ENCODE results near the gene PDP2. TPM values are rescaled to one million over a fixed set of nuclear protein-coding genes. Genes with fewer than 3 reads are reported as not detected.
A peak's percentile ranks its signal among the peaks of the same experiment; 100 is the strongest.

The PDP2 gene
- total and polyA plus RNA-seq, 2 donors from 2014 or later: 5.1 to 9.2 TPM

DNA sequence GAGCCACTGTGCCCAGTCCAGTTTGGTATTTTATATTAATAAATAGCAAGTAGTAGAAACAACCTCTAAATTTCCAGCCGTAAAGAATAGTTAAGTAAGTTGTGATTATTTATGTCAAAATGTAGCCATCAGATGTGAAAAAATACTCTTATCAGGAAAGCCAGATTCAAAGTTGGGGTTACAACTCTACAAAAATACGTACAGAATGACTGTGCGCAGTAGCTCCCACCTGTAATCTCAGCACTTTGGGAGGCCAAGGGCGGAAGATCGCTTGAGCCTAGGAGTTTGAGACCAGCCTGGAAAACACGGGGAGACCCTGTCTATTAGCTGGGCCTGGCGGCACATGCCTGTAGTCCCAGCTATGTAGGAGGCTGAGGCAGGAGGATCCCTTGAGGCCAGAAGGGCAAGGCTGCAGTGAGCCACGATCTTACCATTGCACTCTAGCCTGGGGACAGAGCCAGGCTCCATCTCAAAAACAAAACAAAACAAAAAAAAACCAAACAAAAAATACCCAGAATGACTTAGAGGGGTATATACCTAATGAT lies 1.7 kb downstream of the PDP2 start:
- DNase-seq (peak in 1 of 5 donors; percentile 43), FAIRE-seq (no peak)
- H3K4me3 ChIP-seq (ENCODE audit: low read length in 3 of 3): peak overlapping the region in 1 of 3 donors; percentile 84
- no peak overlapping the region for H3K9ac ChIP-seq (ENCODE audit: low read length in 3 of 3)
- H3K36me3 ChIP-seq (ENCODE audit: control insufficient read depth in 2 of 3, insufficient read depth in 3 of 3, low read length in 3 of 3): peaks cover 5 to 18% (median 16%) of the 10 kb centered on the region in 3 donors
- no peaks in the 10 kb centered on the region for H3K27me3 ChIP-seq (ENCODE audit: control insufficient read depth, insufficient read depth, low read length)
- H3K4me1 ChIP-seq (ENCODE audit: control insufficient read depth in 2 of 3, insufficient read depth in 2 of 3, low read depth in 1 of 3, low read length in 3 of 3): peaks cover 0 to 23% (median 9%) of the 10 kb centered on the region in 3 donors
- H3K27ac ChIP-seq (ENCODE audit: low read depth in 2 of 2, low read length in 2 of 2): peak overlapping the region in 1 of 2 donors; percentile 22
- no peaks in the 10 kb centered on the region for H3K9me3 ChIP-seq (ENCODE audit: control insufficient read depth in 2 of 3, insufficient read depth in 1 of 3, low read length in 3 of 3)
- intact Hi-C loops (cut with DNase I): no loop called here
- TF ChIP-seq, protein P1, sequence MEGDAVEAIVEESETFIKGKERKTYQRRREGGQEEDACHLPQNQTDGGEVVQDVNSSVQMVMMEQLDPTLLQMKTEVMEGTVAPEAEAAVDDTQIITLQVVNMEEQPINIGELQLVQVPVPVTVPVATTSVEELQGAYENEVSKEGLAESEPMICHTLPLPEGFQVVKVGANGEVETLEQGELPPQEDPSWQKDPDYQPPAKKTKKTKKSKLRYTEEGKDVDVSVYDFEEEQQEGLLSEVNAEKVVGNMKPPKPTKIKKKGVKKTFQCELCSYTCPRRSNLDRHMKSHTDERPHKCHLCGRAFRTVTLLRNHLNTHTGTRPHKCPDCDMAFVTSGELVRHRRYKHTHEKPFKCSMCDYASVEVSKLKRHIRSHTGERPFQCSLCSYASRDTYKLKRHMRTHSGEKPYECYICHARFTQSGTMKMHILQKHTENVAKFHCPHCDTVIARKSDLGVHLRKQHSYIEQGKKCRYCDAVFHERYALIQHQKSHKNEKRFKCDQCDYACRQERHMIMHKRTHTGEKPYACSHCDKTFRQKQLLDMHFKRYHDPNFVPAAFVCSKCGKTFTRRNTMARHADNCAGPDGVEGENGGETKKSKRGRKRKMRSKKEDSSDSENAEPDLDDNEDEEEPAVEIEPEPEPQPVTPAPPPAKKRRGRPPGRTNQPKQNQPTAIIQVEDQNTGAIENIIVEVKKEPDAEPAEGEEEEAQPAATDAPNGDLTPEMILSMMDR (IDR thresholded peaks at IDR 0.05; ENCODE audit: borderline replicate concordance, extremely low read depth, insufficient read depth): no peak

- intact Hi-C loops (cut with DNase I): no loop called here
- Histone ChIP-seq H3K9ac (ENCODE audit: low read length in 3 of 3) (no peak overlapping the region), H3K27ac (ENCODE audit: low read depth in 2 of 2, low read length in 2 of 2) (no peak overlapping the region), H3K4me3 (ENCODE audit: low read length in 3 of 3) (no peak overlapping the region), H3K27me3 (ENCODE audit: control insufficient read depth, insufficient read depth, low read length) (no peaks in the 10 kb centered on the region), H3K36me3 (ENCODE audit: control insufficient read depth in 2 of 3, insufficient read depth in 3 of 3, low read length in 3 of 3) (peaks cover 5 to 18% (median 16%) of the 10 kb centered on the region in 3 donors), H3K4me1 (ENCODE audit: control insufficient read depth in 2 of 3, insufficient read depth in 2 of 3, low read depth in 1 of 3, low read length in 3 of 3) (peaks cover 0 to 23% (median 9%) of the 10 kb centered on the region in 3 donors), H3K9me3 (ENCODE audit: control insufficient read depth in 2 of 3, insufficient read depth in 1 of 3, low read length in 3 of 3) (no peaks in the 10 kb centered on the region)
- TF ChIP-seq, protein P1 (IDR thresholded peaks at IDR 0.05; ENCODE audit: borderline replicate concordance, extremely low read depth, insufficient read depth): no peak
- DNase-seq (peak in 1 of 5 donors; percentile 12), FAIRE-seq (no peak)
Observed at GRCh38 chr16:66882702-66883101, 2.4 kb downstream of the PDP2 start.

- Histone ChIP-seq H3K9me3 (ENCODE audit: control insufficient read depth in 2 of 3, insufficient read depth in 1 of 3, low read length in 3 of 3) (no peaks in the 10 kb centered on the region), H3K27me3 (ENCODE audit: control insufficient read depth, insufficient read depth, low read length) (no peaks in the 10 kb centered on the region), H3K4me3 (ENCODE audit: low read length in 3 of 3) (no peak overlapping the region), H3K9ac (ENCODE audit: low read length in 3 of 3) (no peak overlapping the region), H3K36me3 (ENCODE audit: control insufficient read depth in 2 of 3, insufficient read depth in 3 of 3, low read length in 3 of 3) (peaks cover 5 to 18% (median 16%) of the 10 kb centered on the region in 3 donors), H3K4me1 (ENCODE audit: control insufficient read depth in 2 of 3, insufficient read depth in 2 of 3, low read depth in 1 of 3, low read length in 3 of 3) (peaks cover 0 to 15% (median 6%) of the 10 kb centered on the region in 3 donors), H3K27ac (ENCODE audit: low read depth in 2 of 2, low read length in 2 of 2) (no peak overlapping the region)
- FAIRE-seq (no peak), DNase-seq (peak in 1 of 5 donors; percentile 52)
- intact Hi-C loops (cut with DNase I): no loop called here
- TF ChIP-seq, protein P1 (IDR thresholded peaks at IDR 0.05; ENCODE audit: borderline replicate concordance, extremely low read depth, insufficient read depth): no peak
Observed at GRCh38 chr16:66885491-66885890, 5.2 kb downstream of the PDP2 start.

Data from kidney (tissue), 14 donors.